Smooth muscle cell (in vitro differentiated cells): ENCODE results near the gene STARD3. TPM values are rescaled to one million over a fixed set of nuclear protein-coding genes. Genes with fewer than 3 reads are reported as not detected.

Experiments used
- DNase-seq: peaks from one replicate; lab custom pipeline; 2025; ENCODE audit not compliant: unreplicated experiment; lab: John Stamatoyannopoulos, UW
- H2AFZ ChIP-seq: fragments of 200-600 bp; sonication (generic); 2 replicates; pipeline ENCODE4 v1.6.0; 2016; ENCODE audit warnings: antibody characterized with exemption, low read depth, mild to moderate bottlenecking
- H3F3A ChIP-seq: fragments of 200-600 bp; sonication (generic); 2 replicates; pipeline ENCODE4 v1.6.0; 2017; ENCODE audit warnings: antibody characterized with exemption, low read depth
- H3K27ac ChIP-seq: fragments of 200-600 bp; sonication (generic); 2 replicates; pipeline ENCODE4 v1.5.1; 2016; ENCODE audit warnings: low read depth, mild to moderate bottlenecking
- H3K27me3 ChIP-seq: fragments of 200-600 bp; sonication (generic); 2 replicates; pipeline ENCODE4 v1.6.1; 2016; ENCODE audit warnings: low read depth, mild to moderate bottlenecking
- H3K36me3 ChIP-seq: fragments of 200-600 bp; sonication (generic); 2 replicates; pipeline ENCODE4 v1.5.1; 2016; ENCODE audit warnings: low read depth
- H3K4me1 ChIP-seq: fragments of 200-600 bp; sonication (generic); 2 replicates; pipeline ENCODE4 v1.5.1; 2016; ENCODE audit warnings: low read depth
- H3K4me2 ChIP-seq: fragments of 200-600 bp; sonication (generic); 2 replicates; pipeline ENCODE4 v1.6.0; 2016; ENCODE audit warnings: mild to moderate bottlenecking
- H3K4me3 ChIP-seq: fragments of 200-600 bp; sonication (generic); 2 replicates; pipeline ENCODE4 v1.5.1; 2016; ENCODE audit warnings: mild to moderate bottlenecking
- H3K79me2 ChIP-seq: fragments of 200-600 bp; sonication (generic); 2 replicates; pipeline ENCODE4 v1.6.0; 2016; ENCODE audit warnings: low read depth, mild to moderate bottlenecking
- H3K9ac ChIP-seq: fragments of 200-600 bp; sonication (generic); 2 replicates; pipeline ENCODE4 v1.6.0; 2016; ENCODE audit warnings: low read depth
- H3K9me3 ChIP-seq: fragments of 200-600 bp; sonication (generic); replicated peaks from 2 replicates; pipeline ENCODE4 v1.5.1; 2016; ENCODE audit warnings: low read depth
- H4K20me1 ChIP-seq: fragments of 200-600 bp; sonication (generic); 2 replicates; pipeline ENCODE4 v1.6.0; 2016; ENCODE audit warnings: low read depth
- WGBS: methylation state at CpG from one replicate; pipeline ENCODE4 v1.1.7; 2016; ENCODE audit warnings: low lambda C conversion rate; 5-methylcytosine and 5-hydroxymethylcytosine counted together
- polyA plus RNA-seq: library from polyadenylated mRNA; unstranded; fragments of >200 nt; fragmentation: Nextera tagmentation; extraction: Ambion mirVana; gene quantifications from 2 replicates; pipeline ENCODE4 v1.2.1, GENCODE V29; 2016
- total RNA-seq: library from RNA; depleted of rRNA; stranded (reverse); fragments of >200 nt; gene quantifications from 2 replicates; pipeline ENCODE4 v1.2.3, GENCODE V29; 2014
- TF ChIP-seq, protein P1 (sequence below): fragments of 200-600 bp; sonication (generic); IDR thresholded peaks from 2 replicates; pipeline ENCODE4 v1.5.1; 2017; ENCODE audit warnings: borderline replicate concordance, mild to moderate bottlenecking, antibody characterized with exemption; ENCODE audit not compliant: insufficient read depth, poor library complexity, severe bottlenecking

STARD3 gene
- total and polyA plus RNA-seq, 2 experiments from 2014 or later, result 37.5 to 53.3 TPM

DNA sequence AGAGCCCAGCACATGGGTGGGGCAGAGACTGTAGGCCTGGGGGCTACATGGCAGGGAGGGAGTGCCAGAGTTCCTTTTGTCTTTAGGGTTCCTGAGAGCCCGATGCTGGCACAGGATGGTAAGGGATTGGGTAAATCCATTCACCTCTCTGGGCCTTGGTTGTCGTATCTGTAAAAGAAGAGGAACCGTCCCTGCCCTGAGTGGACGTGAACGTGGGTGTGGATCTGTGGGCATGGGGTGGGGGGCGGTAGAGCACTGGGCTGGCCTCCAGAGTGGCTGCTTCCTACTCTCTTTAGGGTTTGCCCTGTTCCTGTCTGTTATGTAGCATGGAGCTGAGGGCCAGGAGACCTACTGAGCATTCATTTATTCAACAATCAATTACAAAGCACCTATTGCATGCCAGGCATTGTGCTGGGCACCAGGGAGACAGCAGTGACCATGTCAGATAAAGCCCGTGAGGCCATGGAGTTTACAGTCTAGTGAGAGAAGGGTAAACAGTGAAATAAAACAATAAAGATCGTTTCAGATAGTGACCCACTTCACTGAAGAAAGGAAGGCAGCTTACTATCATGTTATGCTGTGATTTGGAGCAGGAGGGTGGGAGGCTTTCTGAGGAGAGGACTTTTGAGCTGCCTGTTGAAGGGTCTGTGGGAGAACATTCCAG lies 15.1 kb downstream of the STARD3 start:
- H3K9ac ChIP-seq, result no peak overlapping the region
- H3K4me3 ChIP-seq, result no peak overlapping the region
- H2AFZ ChIP-seq, result no peak overlapping the region
- peak overlapping the region; percentile 29 for H3K27ac ChIP-seq
- H3K27me3 ChIP-seq, result no peaks in the 10 kb centered on the region
- no peaks in the 10 kb centered on the region for H3K36me3 ChIP-seq
- H3K4me2 ChIP-seq, result no peak overlapping the region
- H3K4me1 ChIP-seq, result peaks cover 20% of the 10 kb centered on the region
- H3K79me2 ChIP-seq, result peaks cover 7% of the 10 kb centered on the region
- H3F3A ChIP-seq, result no peaks in the 10 kb centered on the region
- DNase-seq, result no peak
- TF ChIP-seq, protein P1, sequence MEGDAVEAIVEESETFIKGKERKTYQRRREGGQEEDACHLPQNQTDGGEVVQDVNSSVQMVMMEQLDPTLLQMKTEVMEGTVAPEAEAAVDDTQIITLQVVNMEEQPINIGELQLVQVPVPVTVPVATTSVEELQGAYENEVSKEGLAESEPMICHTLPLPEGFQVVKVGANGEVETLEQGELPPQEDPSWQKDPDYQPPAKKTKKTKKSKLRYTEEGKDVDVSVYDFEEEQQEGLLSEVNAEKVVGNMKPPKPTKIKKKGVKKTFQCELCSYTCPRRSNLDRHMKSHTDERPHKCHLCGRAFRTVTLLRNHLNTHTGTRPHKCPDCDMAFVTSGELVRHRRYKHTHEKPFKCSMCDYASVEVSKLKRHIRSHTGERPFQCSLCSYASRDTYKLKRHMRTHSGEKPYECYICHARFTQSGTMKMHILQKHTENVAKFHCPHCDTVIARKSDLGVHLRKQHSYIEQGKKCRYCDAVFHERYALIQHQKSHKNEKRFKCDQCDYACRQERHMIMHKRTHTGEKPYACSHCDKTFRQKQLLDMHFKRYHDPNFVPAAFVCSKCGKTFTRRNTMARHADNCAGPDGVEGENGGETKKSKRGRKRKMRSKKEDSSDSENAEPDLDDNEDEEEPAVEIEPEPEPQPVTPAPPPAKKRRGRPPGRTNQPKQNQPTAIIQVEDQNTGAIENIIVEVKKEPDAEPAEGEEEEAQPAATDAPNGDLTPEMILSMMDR, result no peak
- WGBS, result 82% methylated on average over 8 of the region's 8 CpGs
- no peaks in the 10 kb centered on the region for H3K9me3 ChIP-seq
- H4K20me1 ChIP-seq, result peaks cover 75% of the 10 kb centered on the region

GRCh38 chr17:39652587-39653315 lies 15.8 kb downstream of the STARD3 start:
- Histone ChIP-seq H3F3A (no peaks in the 10 kb centered on the region), H3K9ac (no peak overlapping the region), H3K4me1 (peaks cover 20% of the 10 kb centered on the region), H3K27ac (peak overlapping the region; percentile 29), H3K36me3 (no peaks in the 10 kb centered on the region), H3K79me2 (peaks cover 7% of the 10 kb centered on the region), H3K9me3 (no peaks in the 10 kb centered on the region), H2AFZ (no peak overlapping the region), H3K4me2 (peak overlapping the region; percentile 16), H3K27me3 (no peaks in the 10 kb centered on the region), H4K20me1 (peaks cover 68% of the 10 kb centered on the region), H3K4me3 (no peak overlapping the region)
- TF ChIP-seq, protein P1, result no peak
- no peak for DNase-seq
- 57% methylated on average over 7 of the region's 7 CpGs for WGBS

- Histone ChIP-seq H4K20me1 (peaks cover 63% of the 10 kb centered on the region), H3K36me3 (no peaks in the 10 kb centered on the region), H3F3A (no peaks in the 10 kb centered on the region), H3K4me3 (no peak overlapping the region), H3K79me2 (peaks cover 7% of the 10 kb centered on the region), H3K4me2 (no peak overlapping the region), H3K4me1 (peaks cover 20% of the 10 kb centered on the region), H3K9ac (no peak overlapping the region), H3K27ac (no peak overlapping the region), H3K27me3 (no peaks in the 10 kb centered on the region), H3K9me3 (no peaks in the 10 kb centered on the region), H2AFZ (no peak overlapping the region)
- TF ChIP-seq, protein P1, result no peak
- 81% methylated on average over 12 of the region's 12 CpGs for WGBS
- DNase-seq, result no peak
These were observed 16.3 kb downstream of the STARD3 start for GRCh38 chr17:39653316-39653661.
